GM23338 (cell line): ENCODE measurements around the gene AKTIP. TPM values are rescaled to one million over a fixed set of nuclear protein-coding genes. Genes with fewer than 3 reads are reported as not detected.

Experiments used
- ATAC-seq: fragments of 200-7000 bp; cut with Tn5 transposase; 3 replicates; pipeline ENCODE4 v1.9.1; 2020
- DNase-seq: peaks from one replicate; pipeline ENCODE4 v3.0.0-alpha.2; 2015; ENCODE audit warnings: low spot score
- H2AFZ ChIP-seq: fragments of 200-600 bp; sonication (generic); 2 replicates; pipeline ENCODE4 v1.8.0; 2016; ENCODE audit warnings: antibody characterized with exemption, mild to moderate bottlenecking, moderate library complexity
- H3F3A ChIP-seq: fragments of 200-600 bp; sonication (generic); replicated peaks from 2 replicates; pipeline ENCODE4 v1.8.0; 2017; ENCODE audit warnings: antibody characterized with exemption, mixed run types, low read depth
- H3K27ac ChIP-seq: fragments of 200-600 bp; sonication (generic); 2 replicates; pipeline ENCODE4 v1.6.1; 2016; ENCODE audit warnings: low read depth
- H3K27me3 ChIP-seq: fragments of 200-600 bp; sonication (generic); 2 replicates; pipeline ENCODE4 v1.8.0; 2016; ENCODE audit warnings: mild to moderate bottlenecking, mixed run types, moderate library complexity; ENCODE audit not compliant: insufficient read depth
- H3K36me3 ChIP-seq: fragments of 200-600 bp; sonication (generic); 2 replicates; pipeline ENCODE4 v1.8.0; 2016; ENCODE audit warnings: mild to moderate bottlenecking; ENCODE audit not compliant: insufficient read depth
- H3K4me1 ChIP-seq: fragments of 200-600 bp; sonication (generic); 2 replicates; pipeline ENCODE4 v1.8.0; 2016; ENCODE audit warnings: mild to moderate bottlenecking, moderate library complexity; ENCODE audit not compliant: insufficient read depth
- H3K4me2 ChIP-seq: fragments of 200-600 bp; sonication (generic); 2 replicates; pipeline ENCODE4 v1.7.1; 2017; ENCODE audit warnings: mixed run types
- H3K4me3 ChIP-seq: fragments of 200-600 bp; sonication (generic); 2 replicates; pipeline ENCODE4 v1.6.1; 2016; ENCODE audit warnings: mixed run types
- H3K79me2 ChIP-seq: fragments of 200-600 bp; sonication (generic); replicated peaks from 2 replicates; pipeline ENCODE4 v1.8.0; 2017; ENCODE audit warnings: mild to moderate bottlenecking; ENCODE audit not compliant: insufficient read depth
- H3K9me2 ChIP-seq: fragments of 200-600 bp; sonication (generic); 2 replicates; pipeline ENCODE4 v1.8.0; 2017; ENCODE audit not compliant: insufficient read depth
- H4K20me1 ChIP-seq: fragments of 200-600 bp; sonication (generic); replicated peaks from 2 replicates; pipeline ENCODE4 v1.8.0; 2017; ENCODE audit warnings: mild to moderate bottlenecking; ENCODE audit not compliant: insufficient read depth
- H3K27ac Mint-ChIP-seq: 2 replicates; pipeline ENCODE4 v1.8.0; 2020; ENCODE audit warnings: inconsistent platforms, mild to moderate bottlenecking, moderate library complexity, mixed read lengths
- H3K27me3 Mint-ChIP-seq: 3 replicates; pipeline ENCODE4 v1.8.0; 2022; ENCODE audit warnings: low read depth, mild to moderate bottlenecking, moderate library complexity, mixed read lengths, inconsistent platforms; ENCODE audit not compliant: insufficient read depth, poor library complexity
- H3K36me3 Mint-ChIP-seq: 3 replicates; pipeline ENCODE4 v1.8.0; 2021; ENCODE audit warnings: low read depth, mild to moderate bottlenecking, inconsistent platforms, moderate library complexity, mixed read lengths
- H3K4me1 Mint-ChIP-seq: 3 replicates; pipeline ENCODE4 v1.8.0; 2020; ENCODE audit warnings: mild to moderate bottlenecking, inconsistent platforms, mixed read lengths
- H3K4me3 Mint-ChIP-seq: 3 replicates; pipeline ENCODE4 v1.8.0; 2021; ENCODE audit warnings: moderate library complexity, mild to moderate bottlenecking, inconsistent platforms, mixed read lengths
- H3K9me3 Mint-ChIP-seq: 3 replicates; pipeline ENCODE4 v1.8.0; 2020; ENCODE audit warnings: moderate library complexity, mild to moderate bottlenecking, inconsistent platforms, mixed read lengths
- CREB1 ChIP-seq: fragments of 250-450 bp; sonication (Bioruptor Pico); IDR thresholded peaks from 2 replicates; pipeline ENCODE4 v1.5.0; 2020; ENCODE audit warnings: low read depth, mild to moderate bottlenecking, moderate library complexity
- CTCF ChIP-seq, 2 experiments: fragments of 200-600 bp in 1 of 2; sonication (generic) in 1 of 2; conservative IDR thresholded peaks; 2 replicates each; pipeline versions ENCODE4 v1.5.1 to v1.6.1; 2016 to 2017; ENCODE audit warnings: antibody characterized with exemption in 2 of 2, low read depth in 2 of 2, mild to moderate bottlenecking in 2 of 2, moderate library complexity in 1 of 2
- ETS1 ChIP-seq: IDR thresholded peaks from 2 replicates; pipeline ENCODE4 v1.6.1; 2016; ENCODE audit warnings: antibody characterized with exemption
- JUNB ChIP-seq: IDR thresholded peaks from one replicate; pipeline ENCODE4 v1.6.1; 2016; ENCODE audit warnings: antibody characterized with exemption; ENCODE audit not compliant: unreplicated experiment
- NANOG ChIP-seq: IDR thresholded peaks from 2 replicates; pipeline ENCODE4 v1.6.1; 2016; ENCODE audit warnings: antibody characterized with exemption, borderline replicate concordance
- POLR2AphosphoS5 ChIP-seq: IDR thresholded peaks from 2 replicates; pipeline ENCODE4 v1.6.1; 2016; ENCODE audit warnings: antibody characterized with exemption, low read depth
- REST ChIP-seq: IDR thresholded peaks from one replicate; pipeline ENCODE4 v1.6.1; 2018; ENCODE audit warnings: antibody characterized with exemption; ENCODE audit not compliant: unreplicated experiment
- STAT1 ChIP-seq: IDR thresholded peaks from one replicate; pipeline ENCODE4 v1.6.1; 2016; ENCODE audit warnings: antibody characterized with exemption; ENCODE audit not compliant: unreplicated experiment
- ZNF114 ChIP-seq: fragments of 250-450 bp; sonication (Bioruptor Pico); IDR thresholded peaks from 2 replicates; pipeline ENCODE4 v1.5.0; 2020; ENCODE audit warnings: mild to moderate bottlenecking, moderate library complexity
- ZNF331 ChIP-seq: fragments of 250-450 bp; sonication (Bioruptor Pico); IDR thresholded peaks from 2 replicates; pipeline ENCODE4 v1.5.0; 2020; ENCODE audit warnings: low read depth, mild to moderate bottlenecking, moderate library complexity
- ZNF462 ChIP-seq: fragments of 250-450 bp; sonication (Bioruptor Pico); IDR thresholded peaks from 2 replicates; pipeline ENCODE4 v1.5.0; 2020; ENCODE audit warnings: mild to moderate bottlenecking, moderate library complexity
- polyA plus RNA-seq: library from polyadenylated mRNA; unstranded; fragments of >200 nt; fragmentation: Nextera tagmentation; extraction: Ambion mirVana; gene quantifications from 2 replicates; pipeline ENCODE4 v1.2.1, GENCODE V29; 2016
- total RNA-seq: library from RNA; depleted of rRNA; stranded (reverse); fragments of >200 nt; shearing (Covaris generic); gene quantifications from 2 replicates; pipeline ENCODE4 v1.2.3, GENCODE V29; 2014

The AKTIP gene
- total and polyA plus RNA-seq, 2 experiments from 2014 or later = 17.3 to 21.6 TPM

- no peak overlapping the region for H2AFZ ChIP-seq
- no peak overlapping the region for H3K4me3 ChIP-seq
- no peaks in the 10 kb centered on the region for H3K79me2 ChIP-seq
- ATAC-seq (no peak), DNase-seq (no peak)
- no peaks in the 10 kb centered on the region for H3K4me1 Mint-ChIP-seq
- no peaks in the 10 kb centered on the region for H3F3A ChIP-seq
- H3K4me1 ChIP-seq = no peaks in the 10 kb centered on the region
- no peaks in the 10 kb centered on the region for H3K9me2 ChIP-seq
- no peaks in the 10 kb centered on the region; the same call in 2 of the 3 replicates for H3K36me3 Mint-ChIP-seq
- TF ChIP-seq REST (no peak), STAT1 (no peak), ZNF114 (CRISPR knock-in tag) (no peak), ZNF462 (CRISPR knock-in tag) (no peak), JUNB (no peak), ZNF331 (CRISPR knock-in tag) (no peak), CTCF (conservative IDR thresholded peaks at IDR 0.05; ENCODE audit: low read depth in 2 of 2) (no peak), POLR2AphosphoS5 (no peak), ETS1 (no peak), CREB1 (CRISPR knock-in tag) (no peak), NANOG (no peak)
- no peak overlapping the region for H3K4me2 ChIP-seq
- no peak overlapping the region for H3K27ac Mint-ChIP-seq
- no peak overlapping the region for H3K4me3 Mint-ChIP-seq
- H3K27ac ChIP-seq = no peak overlapping the region
- H3K36me3 ChIP-seq = no peaks in the 10 kb centered on the region
- peaks cover 3% of the 10 kb centered on the region; the same call in 1 of the 3 replicates for H3K9me3 Mint-ChIP-seq
- peaks cover 7% of the 10 kb centered on the region for H3K27me3 Mint-ChIP-seq
- no peaks in the 10 kb centered on the region for H3K27me3 ChIP-seq
- no peaks in the 10 kb centered on the region for H4K20me1 ChIP-seq
These were observed 25.8 kb upstream of the AKTIP start for GRCh38 chr16:53528797-53529196.
